Occipital lobe (tissue), 2 donors: ENCODE data around the gene UBE4B. TPM values are rescaled to one million over a fixed set of nuclear protein-coding genes. Genes with fewer than 3 reads are reported as not detected.
A peak's percentile ranks its signal among the peaks of the same experiment; 100 is the strongest.

Experiments used
- DNase-seq: peaks from one replicate; lab custom pipeline; 2025; lab: John Stamatoyannopoulos, UW
- total RNA-seq: library from RNA; depleted of rRNA; stranded (reverse); fragments of >200 nt; gene quantifications from one replicate; pipeline ENCODE4 v1.2.3, GENCODE V29; 2014

UBE4B gene
- total RNA-seq, 1 donor from 2014 or later = 35.4 TPM

- DNase-seq = peak; percentile 10
Observed at GRCh38 chr1:10108948-10109708, 76.4 kb downstream of the UBE4B start.

- peak; percentile 14 for DNase-seq
Observed at GRCh38 chr1:10113501-10113900, 80.7 kb downstream of the UBE4B start.

GRCh38 chr1:10114746-10115145 lies 82.0 kb downstream of the UBE4B start:
- DNase-seq = no peak

GRCh38 chr1:10117132-10117531 lies 84.4 kb downstream of the UBE4B start:
- no peak for DNase-seq

GRCh38 chr1:10117865-10118264 lies 85.1 kb downstream of the UBE4B start:
- no peak for DNase-seq

GRCh38 chr1:10121688-10122087 lies 88.9 kb downstream of the UBE4B start:
- no peak for DNase-seq

GRCh38 chr1:10122926-10123325 lies 90.2 kb downstream of the UBE4B start:
- no peak for DNase-seq

- peak; percentile 12 for DNase-seq
Observed at GRCh38 chr1:10128101-10128765, 95.5 kb downstream of the UBE4B start.

- DNase-seq = no peak
Observed at GRCh38 chr1:10132316-10132715, 99.6 kb downstream of the UBE4B start.

- no peak for DNase-seq
Observed at GRCh38 chr1:10132852-10133251, 100.1 kb downstream of the UBE4B start.

GRCh38 chr1:10140981-10141380 lies 108.2 kb downstream of the UBE4B start:
- no peak for DNase-seq

- DNase-seq = no peak
Observed at GRCh38 chr1:10143961-10144485, 111.3 kb downstream of the UBE4B start.

GRCh38 chr1:10146391-10146790 lies 113.6 kb downstream of the UBE4B start:
- no peak for DNase-seq

GRCh38 chr1:10149231-10149630 lies 116.5 kb downstream of the UBE4B start:
- no peak for DNase-seq

GRCh38 chr1:10152709-10153284 lies 120.0 kb downstream of the UBE4B start:
- peak; percentile 30 for DNase-seq

- no peak for DNase-seq
Observed at GRCh38 chr1:10155087-10155712, 122.4 kb downstream of the UBE4B start.

GRCh38 chr1:10160173-10160572 lies 127.4 kb downstream of the UBE4B start:
- no peak for DNase-seq

GRCh38 chr1:10160907-10161490 lies 128.2 kb downstream of the UBE4B start:
- DNase-seq = peak; percentile 15

GRCh38 chr1:10161541-10162290 lies 129.0 kb downstream of the UBE4B start:
- no peak for DNase-seq

- no peak for DNase-seq
Observed at GRCh38 chr1:10168912-10169514, 136.3 kb downstream of the UBE4B start.

- no peak for DNase-seq
Observed at GRCh38 chr1:10170239-10170574, 137.4 kb downstream of the UBE4B start.
